ENCODE measurements around the gene CFAP74. TPM values are rescaled to one million over a fixed set of nuclear protein-coding genes. Genes with fewer than 3 reads are reported as not detected.

CFAP74 gene
- total and polyA plus RNA-seq, 2 of the 13 experiments (the other 11 are each of a cell fraction or from before 2014, with no cell fraction given), result 0.27 to 0.62 TPM

GRCh38 chr1:2024451-2024850, 20.9 kb upstream of the CFAP74 start:
- POLR2A ChIA-PET, result no interaction called here
- in situ Hi-C loops (cut with HindIII; ENCODE audit: extremely low pct_ligation_motif_present, low pct_unique_long_range_greater_than_20kb), result no loop called here
- TF ChIP-seq ZEB1 (IDR thresholded peaks at IDR 0.05; ENCODE audit: insufficient replicate concordance, low read depth) (no peak), ZNF318 (CRISPR knock-in tag; IDR thresholded peaks at IDR 0.05) (no peak), ZBTB43 (CRISPR knock-in tag; conservative IDR thresholded peaks at IDR 0.05) (no peak), DRAP1 (CRISPR knock-in tag; IDR thresholded peaks at IDR 0.05) (no peak), ZNF710 (CRISPR knock-in tag; IDR thresholded peaks at IDR 0.05; ENCODE audit: borderline replicate concordance) (no peak), ZNF451 (CRISPR knock-in tag; IDR thresholded peaks at IDR 0.05) (no peak), ZNF292 (CRISPR knock-in tag; IDR thresholded peaks at IDR 0.05; ENCODE audit: borderline replicate concordance, low read depth) (no peak), SALL2 (CRISPR knock-in tag; IDR thresholded peaks at IDR 0.05) (no peak)

More at GRCh38 chr1:2024451-2024850, 20.9 kb upstream of the CFAP74 start:
- ATAC-seq (no peak), FAIRE-seq (no peak), DNase-seq (ENCODE audit: low spot score) (no peak)
- no peaks in the 10 kb centered on the region for H3K79me2 ChIP-seq (ENCODE audit: insufficient read depth, low read length)
- 0 out of 2 replicates have a peak, but pooled peaks cover 4% of the 10 kb centered on the region for H4K20me1 ChIP-seq (ENCODE audit: insufficient read depth, low read length)
- no peak overlapping the region for H3K27ac ChIP-seq (ENCODE audit: extremely low read length, insufficient read depth, low read length)
- no peak overlapping the region for H3K4me3 ChIP-seq (replicated peaks in 1 of 3; ENCODE audit: insufficient read depth in 1 of 3, low read depth in 2 of 3, low read length in 3 of 3)
- no peaks in the 10 kb centered on the region for H3K36me3 ChIP-seq (replicated peaks in 1 of 2; ENCODE audit: control insufficient read depth in 1 of 2, insufficient read depth in 2 of 2, low read length in 2 of 2)
- peaks cover 28 to 90% of the 10 kb centered on the region in 2 experiments for H3K27me3 ChIP-seq (ENCODE audit: control insufficient read depth in 1 of 2, insufficient read depth in 2 of 2, low read length in 2 of 2)
- 12% methylated on average over 3 of the region's 10 CpGs for WGBS (ENCODE audit: low lambda C conversion rate)
- H2AFZ ChIP-seq (ENCODE audit: low read length), result no peak overlapping the region
- CTCF ChIA-PET (ENCODE audit: low intra/inter-chr PET ratio, low total read pairs), result no interaction called here
- H3K9me3 ChIP-seq (ENCODE audit: low read length), result no peaks in the 10 kb centered on the region
- no TSS peak for BruUV-seq (replicated peaks)
- no peak overlapping the region for H3K4me2 ChIP-seq (ENCODE audit: low read depth, low read length)
- no peak overlapping the region for H3K9ac ChIP-seq (ENCODE audit: insufficient read depth, low read depth, low read length)
- peaks cover 9% of the 10 kb centered on the region; the same call in 1 of the 2 replicates for H3K4me1 ChIP-seq (ENCODE audit: insufficient read depth, low read length)
- intact Hi-C loops (cut with micrococcal nuclease; ENCODE audit: unreplicated experiment), result no loop called here

Measured in HepG2 (cell line).